ENCODE data around the gene KHDC1.
"Not testable (repeated sequence)": the region's sequence is repeated elsewhere in the genome, so short reads cannot be mapped to it uniquely, and the experiment has no call there.

DNA sequence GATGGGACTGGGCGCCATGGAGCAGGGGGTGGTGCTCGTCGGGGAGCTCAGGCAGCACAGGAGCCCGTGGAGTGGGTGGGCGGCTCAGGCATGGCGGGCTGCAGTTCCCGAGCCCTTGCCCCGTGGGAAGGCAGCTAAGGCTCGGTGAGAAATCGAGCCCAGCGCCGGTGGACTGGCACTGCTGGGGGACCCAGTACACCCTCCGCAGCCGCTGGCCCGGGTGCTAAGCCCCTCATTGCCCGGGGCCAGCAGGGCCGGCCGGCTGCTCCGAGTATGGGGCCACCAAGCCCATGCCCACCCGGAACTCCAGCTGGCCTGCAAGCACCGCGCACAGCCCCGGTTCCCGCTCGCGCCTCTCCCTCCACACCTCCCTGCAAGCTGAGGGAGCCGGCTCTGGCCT lies 5.9 kb upstream of the KHDC1 start:
- TF ChIP-seq POLR2A (IDR thresholded peaks at IDR 0.05) = not testable (repeated sequence)
- TF ChIP-seq, protein P1, sequence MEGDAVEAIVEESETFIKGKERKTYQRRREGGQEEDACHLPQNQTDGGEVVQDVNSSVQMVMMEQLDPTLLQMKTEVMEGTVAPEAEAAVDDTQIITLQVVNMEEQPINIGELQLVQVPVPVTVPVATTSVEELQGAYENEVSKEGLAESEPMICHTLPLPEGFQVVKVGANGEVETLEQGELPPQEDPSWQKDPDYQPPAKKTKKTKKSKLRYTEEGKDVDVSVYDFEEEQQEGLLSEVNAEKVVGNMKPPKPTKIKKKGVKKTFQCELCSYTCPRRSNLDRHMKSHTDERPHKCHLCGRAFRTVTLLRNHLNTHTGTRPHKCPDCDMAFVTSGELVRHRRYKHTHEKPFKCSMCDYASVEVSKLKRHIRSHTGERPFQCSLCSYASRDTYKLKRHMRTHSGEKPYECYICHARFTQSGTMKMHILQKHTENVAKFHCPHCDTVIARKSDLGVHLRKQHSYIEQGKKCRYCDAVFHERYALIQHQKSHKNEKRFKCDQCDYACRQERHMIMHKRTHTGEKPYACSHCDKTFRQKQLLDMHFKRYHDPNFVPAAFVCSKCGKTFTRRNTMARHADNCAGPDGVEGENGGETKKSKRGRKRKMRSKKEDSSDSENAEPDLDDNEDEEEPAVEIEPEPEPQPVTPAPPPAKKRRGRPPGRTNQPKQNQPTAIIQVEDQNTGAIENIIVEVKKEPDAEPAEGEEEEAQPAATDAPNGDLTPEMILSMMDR (IDR thresholded peaks at IDR 0.05) = not testable (repeated sequence)

All from body of pancreas (tissue), 4 donors.